HEK293 (cell line): ENCODE measurements around the gene CNFN.

Source experiments
- KLF10 ChIP-seq: fragments of 450-650 bp; IDR thresholded peaks from 2 replicates; pipeline ENCODE4 v1.5.1; 2018; ENCODE audit warnings: missing biosample characterization, mild to moderate bottlenecking, missing genetic modification characterization
- KLF9 ChIP-seq: fragments of 450-650 bp; formaldehyde crosslinking; IDR thresholded peaks from 2 replicates; pipeline ENCODE4 v1.5.1; 2016; ENCODE audit warnings: missing biosample characterization, missing genetic modification characterization, low read depth
- SP2 ChIP-seq: fragments of 450-650 bp; formaldehyde crosslinking; IDR thresholded peaks from 2 replicates; pipeline ENCODE4 v1.5.1; 2016; ENCODE audit warnings: missing biosample characterization, missing genetic modification characterization
- SP7 ChIP-seq: fragments of 450-650 bp; formaldehyde crosslinking; IDR thresholded peaks from 2 replicates; pipeline ENCODE4 v1.5.1; 2016; ENCODE audit warnings: missing biosample characterization, missing genetic modification characterization
- YY1 ChIP-seq: fragments of 450-650 bp; formaldehyde crosslinking; IDR thresholded peaks from 2 replicates; pipeline ENCODE4 v1.5.1; 2018; ENCODE audit warnings: missing biosample characterization, missing genetic modification characterization
- ZNF10 ChIP-seq: fragments of 450-650 bp; formaldehyde crosslinking; IDR thresholded peaks from 2 replicates; pipeline ENCODE4 v1.5.1; 2017; ENCODE audit warnings: missing biosample characterization, missing genetic modification characterization
- ZNF274 ChIP-seq, 2 experiments: fragments of 200-500 bp in 1 of 2; fragments of 450-650 bp in 1 of 2; sonication (Bioruptor generic) in 1 of 2; formaldehyde crosslinking in 1 of 2; IDR thresholded peaks; 2 replicates each; pipeline versions ENCODE4 v1.5.1 to v1.6.1; 2014 to 2016; ENCODE audit warnings: borderline replicate concordance in 1 of 2, inconsistent platforms in 1 of 2, low read length in 1 of 2, missing biosample characterization in 1 of 2, missing genetic modification characterization in 1 of 2
- ZNF473 ChIP-seq: fragments of 450-650 bp; formaldehyde crosslinking; IDR thresholded peaks from 2 replicates; pipeline ENCODE4 v1.5.1; 2017; ENCODE audit warnings: missing biosample characterization, missing genetic modification characterization
- ZNF48 ChIP-seq: fragments of 450-650 bp; formaldehyde crosslinking; IDR thresholded peaks from 2 replicates; pipeline ENCODE4 v1.5.1; 2016; ENCODE audit warnings: missing biosample characterization, missing genetic modification characterization
- ZNF571 ChIP-seq: fragments of 450-650 bp; formaldehyde crosslinking; IDR thresholded peaks from 2 replicates; pipeline ENCODE4 v1.5.0; 2017; ENCODE audit warnings: missing biosample characterization, missing genetic modification characterization
- TF ChIP-seq, protein P1 (sequence below): fragments of 450-650 bp; formaldehyde crosslinking; IDR thresholded peaks from 2 replicates; pipeline ENCODE4 v1.5.1; 2016; ENCODE audit warnings: missing biosample characterization, missing genetic modification characterization
- TF ChIP-seq, protein P2 (sequence below): fragments of 450-650 bp; formaldehyde crosslinking; IDR thresholded peaks from 2 replicates; pipeline ENCODE4 v1.5.1; 2016; ENCODE audit warnings: missing biosample characterization, missing genetic modification characterization
- TF ChIP-seq, protein P3 (sequence below): fragments of 450-650 bp; formaldehyde crosslinking; IDR thresholded peaks from 2 replicates; pipeline ENCODE4 v1.5.1; 2017; ENCODE audit warnings: missing biosample characterization, missing genetic modification characterization
- TF ChIP-seq, protein P4 (sequence below): fragments of 450-650 bp; formaldehyde crosslinking; IDR thresholded peaks from 2 replicates; pipeline ENCODE4 v1.5.1; 2016; ENCODE audit warnings: missing biosample characterization, missing genetic modification characterization

DNA sequence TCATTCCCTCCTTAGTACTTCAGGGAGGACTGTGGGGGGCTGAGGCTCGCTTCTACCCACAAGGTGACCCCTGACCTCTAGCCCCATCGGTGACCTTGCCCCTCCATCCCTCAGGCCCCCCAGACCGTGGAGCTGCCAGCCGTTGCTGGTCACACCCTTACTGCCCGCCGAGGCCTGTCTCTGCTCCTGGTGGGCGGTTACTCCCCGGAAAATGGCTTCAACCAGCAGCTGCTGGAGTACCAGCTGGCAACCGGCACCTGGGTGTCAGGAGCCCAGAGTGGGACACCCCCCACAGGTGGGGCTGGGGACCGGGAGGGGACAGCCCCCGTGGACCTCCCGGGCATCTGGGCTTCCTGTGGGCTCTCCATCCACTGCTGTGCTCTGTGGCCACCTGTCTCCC lies 32.8 kb downstream of the CNFN start:
- TF ChIP-seq KLF10 (tag by site-specific recombination) (no peak), KLF9 (tag by site-specific recombination) (no peak), ZNF473 (tag by site-specific recombination) (no peak), ZNF48 (tag by site-specific recombination) (no peak), ZNF274 (IDR thresholded peaks at IDR 0.05; ENCODE audit: low read length) (no peak), ZNF274 (tag by site-specific recombination; IDR thresholded peaks at IDR 0.05; ENCODE audit: borderline replicate concordance) (no peak), ZNF571 (tag by site-specific recombination) (no peak), ZNF10 (tag by site-specific recombination) (no peak), SP7 (no peak), YY1 (tag by site-specific recombination) (no peak), SP2 (tag by site-specific recombination) (no peak)
- TF ChIP-seq, protein P1, sequence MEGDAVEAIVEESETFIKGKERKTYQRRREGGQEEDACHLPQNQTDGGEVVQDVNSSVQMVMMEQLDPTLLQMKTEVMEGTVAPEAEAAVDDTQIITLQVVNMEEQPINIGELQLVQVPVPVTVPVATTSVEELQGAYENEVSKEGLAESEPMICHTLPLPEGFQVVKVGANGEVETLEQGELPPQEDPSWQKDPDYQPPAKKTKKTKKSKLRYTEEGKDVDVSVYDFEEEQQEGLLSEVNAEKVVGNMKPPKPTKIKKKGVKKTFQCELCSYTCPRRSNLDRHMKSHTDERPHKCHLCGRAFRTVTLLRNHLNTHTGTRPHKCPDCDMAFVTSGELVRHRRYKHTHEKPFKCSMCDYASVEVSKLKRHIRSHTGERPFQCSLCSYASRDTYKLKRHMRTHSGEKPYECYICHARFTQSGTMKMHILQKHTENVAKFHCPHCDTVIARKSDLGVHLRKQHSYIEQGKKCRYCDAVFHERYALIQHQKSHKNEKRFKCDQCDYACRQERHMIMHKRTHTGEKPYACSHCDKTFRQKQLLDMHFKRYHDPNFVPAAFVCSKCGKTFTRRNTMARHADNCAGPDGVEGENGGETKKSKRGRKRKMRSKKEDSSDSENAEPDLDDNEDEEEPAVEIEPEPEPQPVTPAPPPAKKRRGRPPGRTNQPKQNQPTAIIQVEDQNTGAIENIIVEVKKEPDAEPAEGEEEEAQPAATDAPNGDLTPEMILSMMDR (tag by site-specific recombination): no peak
- TF ChIP-seq, protein P2, sequence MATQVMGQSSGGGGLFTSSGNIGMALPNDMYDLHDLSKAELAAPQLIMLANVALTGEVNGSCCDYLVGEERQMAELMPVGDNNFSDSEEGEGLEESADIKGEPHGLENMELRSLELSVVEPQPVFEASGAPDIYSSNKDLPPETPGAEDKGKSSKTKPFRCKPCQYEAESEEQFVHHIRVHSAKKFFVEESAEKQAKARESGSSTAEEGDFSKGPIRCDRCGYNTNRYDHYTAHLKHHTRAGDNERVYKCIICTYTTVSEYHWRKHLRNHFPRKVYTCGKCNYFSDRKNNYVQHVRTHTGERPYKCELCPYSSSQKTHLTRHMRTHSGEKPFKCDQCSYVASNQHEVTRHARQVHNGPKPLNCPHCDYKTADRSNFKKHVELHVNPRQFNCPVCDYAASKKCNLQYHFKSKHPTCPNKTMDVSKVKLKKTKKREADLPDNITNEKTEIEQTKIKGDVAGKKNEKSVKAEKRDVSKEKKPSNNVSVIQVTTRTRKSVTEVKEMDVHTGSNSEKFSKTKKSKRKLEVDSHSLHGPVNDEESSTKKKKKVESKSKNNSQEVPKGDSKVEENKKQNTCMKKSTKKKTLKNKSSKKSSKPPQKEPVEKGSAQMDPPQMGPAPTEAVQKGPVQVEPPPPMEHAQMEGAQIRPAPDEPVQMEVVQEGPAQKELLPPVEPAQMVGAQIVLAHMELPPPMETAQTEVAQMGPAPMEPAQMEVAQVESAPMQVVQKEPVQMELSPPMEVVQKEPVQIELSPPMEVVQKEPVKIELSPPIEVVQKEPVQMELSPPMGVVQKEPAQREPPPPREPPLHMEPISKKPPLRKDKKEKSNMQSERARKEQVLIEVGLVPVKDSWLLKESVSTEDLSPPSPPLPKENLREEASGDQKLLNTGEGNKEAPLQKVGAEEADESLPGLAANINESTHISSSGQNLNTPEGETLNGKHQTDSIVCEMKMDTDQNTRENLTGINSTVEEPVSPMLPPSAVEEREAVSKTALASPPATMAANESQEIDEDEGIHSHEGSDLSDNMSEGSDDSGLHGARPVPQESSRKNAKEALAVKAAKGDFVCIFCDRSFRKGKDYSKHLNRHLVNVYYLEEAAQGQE (tag by site-specific recombination): no peak
- TF ChIP-seq, protein P3, sequence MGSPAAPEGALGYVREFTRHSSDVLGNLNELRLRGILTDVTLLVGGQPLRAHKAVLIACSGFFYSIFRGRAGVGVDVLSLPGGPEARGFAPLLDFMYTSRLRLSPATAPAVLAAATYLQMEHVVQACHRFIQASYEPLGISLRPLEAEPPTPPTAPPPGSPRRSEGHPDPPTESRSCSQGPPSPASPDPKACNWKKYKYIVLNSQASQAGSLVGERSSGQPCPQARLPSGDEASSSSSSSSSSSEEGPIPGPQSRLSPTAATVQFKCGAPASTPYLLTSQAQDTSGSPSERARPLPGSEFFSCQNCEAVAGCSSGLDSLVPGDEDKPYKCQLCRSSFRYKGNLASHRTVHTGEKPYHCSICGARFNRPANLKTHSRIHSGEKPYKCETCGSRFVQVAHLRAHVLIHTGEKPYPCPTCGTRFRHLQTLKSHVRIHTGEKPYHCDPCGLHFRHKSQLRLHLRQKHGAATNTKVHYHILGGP (tag by site-specific recombination): no peak
- TF ChIP-seq, protein P4, sequence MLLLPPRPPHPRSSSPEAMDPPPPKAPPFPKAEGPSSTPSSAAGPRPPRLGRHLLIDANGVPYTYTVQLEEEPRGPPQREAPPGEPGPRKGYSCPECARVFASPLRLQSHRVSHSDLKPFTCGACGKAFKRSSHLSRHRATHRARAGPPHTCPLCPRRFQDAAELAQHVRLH (tag by site-specific recombination): no peak
